Osteocyte (in vitro differentiated cells): ENCODE measurements around the gene RBM14. TPM values are rescaled to one million over a fixed set of nuclear protein-coding genes. Genes with fewer than 3 reads are reported as not detected.

Experiments
- DNase-seq: peaks from one replicate; pipeline ENCODE4 v3.0.0; 2021; ENCODE audit warnings: mixed read lengths; ENCODE audit not compliant: unreplicated experiment; ENCODE audit errors: extremely low spot score
- H3K27ac Mint-ChIP-seq: one replicate; pipeline ENCODE4 v1.8.0; 2021; ENCODE audit warnings: mild to moderate bottlenecking, mixed read lengths; ENCODE audit not compliant: unreplicated experiment
- H3K27me3 Mint-ChIP-seq: one replicate; pipeline ENCODE4 v1.8.0; 2021; ENCODE audit warnings: mixed read lengths; ENCODE audit not compliant: unreplicated experiment
- H3K36me3 Mint-ChIP-seq: one replicate; pipeline ENCODE4 v1.8.0; 2021; ENCODE audit warnings: mixed read lengths; ENCODE audit not compliant: unreplicated experiment
- H3K4me1 Mint-ChIP-seq: one replicate; pipeline ENCODE4 v1.8.0; 2021; ENCODE audit warnings: mixed read lengths; ENCODE audit not compliant: unreplicated experiment
- H3K4me3 Mint-ChIP-seq: one replicate; pipeline ENCODE4 v1.8.0; 2021; ENCODE audit warnings: mild to moderate bottlenecking, moderate library complexity, mixed read lengths; ENCODE audit not compliant: unreplicated experiment
- H3K9me3 Mint-ChIP-seq: one replicate; pipeline ENCODE4 v1.8.0; 2021; ENCODE audit warnings: mixed read lengths; ENCODE audit not compliant: unreplicated experiment
- CTCF ChIP-seq: fragments of 200-600 bp; sonication (generic); IDR thresholded peaks from 2 replicates; pipeline ENCODE4 v1.5.0; 2021; ENCODE audit warnings: antibody characterized with exemption, mild to moderate bottlenecking, moderate library complexity
- total RNA-seq: library from RNA; stranded (reverse); gene quantifications from 2 replicates; pipeline ENCODE4 v1.2.1, GENCODE V29; 2021

RBM14 gene
- total RNA-seq, 1 donor from 2014 or later: 59.2 TPM

- no peak for TF ChIP-seq CTCF
- DNase-seq: no peak
- Mint-ChIP-seq H3K4me1 (peaks cover 30% of the 10 kb centered on the region), H3K27me3 (no peaks in the 10 kb centered on the region), H3K9me3 (no peaks in the 10 kb centered on the region), H3K4me3 (peak overlapping the region; percentile 100), H3K27ac (peak overlapping the region; percentile 99), H3K36me3 (peaks cover 2% of the 10 kb centered on the region)
Observed at GRCh38 chr11:66593303-66593635, 23.2 kb upstream of the RBM14 start.

- TF ChIP-seq CTCF: no peak
- DNase-seq: no peak
- Mint-ChIP-seq H3K27me3 (no peaks in the 10 kb centered on the region), H3K4me3 (peak overlapping the region; percentile 100), H3K9me3 (no peaks in the 10 kb centered on the region), H3K36me3 (peaks cover 2% of the 10 kb centered on the region), H3K4me1 (peaks cover 30% of the 10 kb centered on the region), H3K27ac (peak overlapping the region; percentile 99)
Observed at GRCh38 chr11:66593650-66594049, 22.8 kb upstream of the RBM14 start.

GRCh38 chr11:66595245-66595904 lies 21.1 kb upstream of the RBM14 start:
- Mint-ChIP-seq H3K4me3 (peak overlapping the region; percentile 5), H3K27ac (peak overlapping the region; percentile 46), H3K27me3 (no peaks in the 10 kb centered on the region), H3K4me1 (peaks cover 34% of the 10 kb centered on the region), H3K36me3 (peaks cover 4% of the 10 kb centered on the region), H3K9me3 (no peaks in the 10 kb centered on the region)
- DNase-seq: no peak
- no peak for TF ChIP-seq CTCF

GRCh38 chr11:66598993-66599392 lies 17.4 kb upstream of the RBM14 start:
- DNase-seq: no peak
- no peak overlapping the region for H3K4me3 Mint-ChIP-seq
- H3K36me3 Mint-ChIP-seq: peaks cover 5% of the 10 kb centered on the region
- TF ChIP-seq CTCF: no peak
- no peaks in the 10 kb centered on the region for H3K27me3 Mint-ChIP-seq
- H3K4me1 Mint-ChIP-seq: peaks cover 43% of the 10 kb centered on the region
- H3K9me3 Mint-ChIP-seq: no peaks in the 10 kb centered on the region
- H3K27ac Mint-ChIP-seq: no peak overlapping the region

- Mint-ChIP-seq H3K27me3 (no peaks in the 10 kb centered on the region), H3K36me3 (peaks cover 10% of the 10 kb centered on the region), H3K27ac (peak overlapping the region; percentile 45), H3K4me3 (no peak overlapping the region), H3K4me1 (peaks cover 36% of the 10 kb centered on the region), H3K9me3 (no peaks in the 10 kb centered on the region)
- TF ChIP-seq CTCF: no peak
- no peak for DNase-seq
Observed at GRCh38 chr11:66600219-66600618, 16.2 kb upstream of the RBM14 start.
